Fibroblast of skin of left quadriceps (primary cell): Measurements from ENCODE around the gene PIK3R2.

ENCODE experiments used
- DNase-seq, 2 experiments: peaks; one replicate each; pipeline ENCODE4 v3.0.0-alpha.2; 2013; ENCODE audit warnings: low read depth in 2 of 2

The PIK3R2 gene

GRCh38 chr19:18173054-18173571 is 20.1 kb downstream of the PIK3R2 start:
- DNase-seq: no peak

DNA sequence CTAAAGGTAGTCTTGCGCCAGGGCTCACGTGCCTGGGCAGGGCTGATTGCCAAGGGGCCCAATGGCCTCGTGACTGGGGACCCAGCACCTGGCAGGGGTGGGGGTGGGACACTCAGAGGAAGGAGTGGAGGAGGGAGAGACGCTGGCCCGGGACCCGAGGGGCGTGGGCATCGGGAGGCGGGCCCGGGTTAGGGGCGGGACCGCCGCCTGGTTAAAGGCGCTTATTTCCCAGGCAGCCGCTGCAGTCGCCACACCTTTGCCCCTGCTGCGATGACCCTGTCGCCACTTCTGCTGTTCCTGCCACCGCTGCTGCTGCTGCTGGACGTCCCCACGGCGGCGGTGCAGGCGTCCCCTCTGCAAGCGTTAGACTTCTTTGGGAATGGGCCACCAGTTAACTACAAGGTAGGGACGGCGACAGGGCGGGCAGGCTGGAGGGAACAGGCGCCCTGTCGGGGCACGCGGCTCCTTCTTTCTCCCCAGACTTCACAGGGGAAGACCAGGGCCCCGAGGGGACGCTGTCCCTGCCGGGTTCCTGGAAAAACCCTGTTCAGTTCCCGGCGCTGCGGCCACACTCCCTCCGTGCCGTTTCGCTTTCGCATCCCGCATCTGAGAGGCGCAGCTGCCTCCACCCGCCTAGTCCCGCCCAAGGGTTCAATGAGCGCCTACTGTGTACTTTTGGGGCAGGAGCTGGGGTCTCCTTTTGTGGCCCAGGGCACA is 20.8 kb downstream of the PIK3R2 start, which contains the start of gene IFI30:
IFI30 (plus strand) TSS at position 242 of the 717 bp plus-strand sequence; CDS start at position 271, 29 bp downstream.
- no peak for DNase-seq

GRCh38 chr19:18174983-18175382 is 22.0 kb downstream of the PIK3R2 start:
- DNase-seq: no peak

GRCh38 chr19:18176367-18177310 is 23.7 kb downstream of the PIK3R2 start:
- DNase-seq: no peak

GRCh38 chr19:18179957-18180356 is 27.0 kb downstream of the PIK3R2 start:
- DNase-seq: no peak

- no peak for DNase-seq
Observed at GRCh38 chr19:18183529-18183928, 30.6 kb downstream of the PIK3R2 start.

GRCh38 chr19:18185538-18185937 is 32.6 kb downstream of the PIK3R2 start:
- DNase-seq: no peak

GRCh38 chr19:18190278-18190677 is 37.3 kb downstream of the PIK3R2 start:
- DNase-seq: no peak

- DNase-seq: no peak
Observed at GRCh38 chr19:18191640-18192062, 38.7 kb downstream of the PIK3R2 start.

DNA sequence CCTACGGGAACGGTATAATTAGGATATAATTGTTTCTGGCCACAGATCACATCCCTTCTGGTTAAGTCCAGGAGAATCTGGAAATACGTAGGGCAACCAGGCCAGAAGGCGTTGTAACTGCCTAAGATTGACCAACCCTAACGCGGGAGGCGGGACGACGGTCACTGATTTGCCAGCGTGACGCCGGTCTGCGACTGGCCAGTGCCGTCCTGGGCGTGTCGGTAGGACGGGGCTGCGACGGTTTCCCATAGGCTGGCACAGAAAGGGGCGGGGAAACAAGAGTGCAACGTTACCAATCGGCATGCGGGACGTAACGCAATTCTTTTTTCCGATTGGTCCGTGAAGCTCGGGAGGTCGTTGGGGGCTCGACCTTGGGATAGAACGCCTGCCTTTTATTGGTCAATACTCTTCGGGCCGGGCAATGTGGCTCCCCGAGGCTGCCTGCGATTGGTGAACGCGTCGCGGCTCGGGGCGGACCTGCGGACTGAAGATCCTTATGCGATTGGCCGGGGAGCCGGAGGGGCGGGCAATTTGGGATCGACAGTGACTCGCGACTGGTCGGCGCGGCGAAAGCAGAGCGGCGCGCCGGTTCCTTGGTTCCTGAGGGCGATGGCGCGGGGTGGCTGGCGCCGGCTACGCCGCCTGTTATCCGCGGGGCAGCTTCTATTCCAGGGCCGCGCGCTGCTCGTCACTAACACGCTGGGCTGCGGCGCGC is 39.9 kb downstream of the PIK3R2 start, which contains the start of gene MPV17L2:
MPV17L2 (plus strand) TSS at position 546 of the 715 bp plus-strand sequence; CDS start at position 610, 64 bp downstream.
- peak; percentile 100 for DNase-seq

GRCh38 chr19:18193388-18194180 is 40.6 kb downstream of the PIK3R2 start:
- no peak for DNase-seq

- no peak for DNase-seq
Observed at GRCh38 chr19:18194181-18194530, 41.2 kb downstream of the PIK3R2 start.

DNA sequence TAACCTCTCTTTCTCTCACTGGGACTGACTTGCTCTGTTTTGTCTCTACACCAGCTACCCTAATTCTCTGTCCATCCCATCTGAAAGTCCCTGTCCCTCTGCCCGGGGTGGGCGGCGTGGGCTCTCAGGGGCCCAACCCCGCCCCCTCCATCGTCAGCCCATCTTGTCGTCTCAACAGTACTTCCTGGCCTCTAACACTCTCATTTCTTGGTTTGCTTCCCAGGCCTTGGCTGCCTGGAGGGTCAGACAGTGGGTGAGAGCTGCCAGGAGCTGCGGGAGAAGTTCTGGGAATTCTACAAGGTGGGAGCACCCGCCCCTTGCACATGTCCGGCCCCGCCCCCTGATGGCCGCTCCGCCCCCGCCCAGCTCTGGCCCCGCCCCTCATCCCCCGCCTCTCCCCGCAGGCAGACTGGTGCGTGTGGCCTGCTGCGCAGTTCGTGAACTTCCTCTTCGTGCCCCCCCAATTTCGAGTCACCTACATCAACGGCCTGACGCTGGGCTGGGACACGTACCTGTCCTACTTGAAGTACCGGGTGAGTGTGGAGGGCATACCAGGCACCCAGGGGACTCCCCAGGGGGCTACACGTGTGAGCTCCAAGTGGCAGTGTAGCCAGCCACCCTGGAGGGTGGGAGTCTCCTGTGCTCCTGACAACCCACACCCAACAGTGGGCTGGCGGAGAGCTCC is 41.7 kb downstream of the PIK3R2 start:
- DNase-seq: no peak

DNA sequence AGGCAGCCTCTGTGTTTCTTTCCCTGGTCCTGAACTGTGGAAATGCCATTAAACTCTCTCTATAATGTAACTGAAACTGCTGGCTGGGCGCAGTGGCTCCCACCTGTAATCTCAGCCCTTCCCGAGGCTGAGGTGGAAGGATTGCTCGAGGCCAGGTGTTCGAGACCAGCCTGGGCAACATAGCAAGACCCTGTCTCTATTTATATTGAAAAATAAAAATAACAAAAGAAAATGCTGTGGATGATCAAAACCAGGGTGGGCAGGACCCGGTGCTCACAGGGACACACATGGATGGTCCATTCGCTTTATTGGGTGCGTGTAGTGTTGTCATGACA is 43.5 kb downstream of the PIK3R2 start:
- DNase-seq: no peak

DNA sequence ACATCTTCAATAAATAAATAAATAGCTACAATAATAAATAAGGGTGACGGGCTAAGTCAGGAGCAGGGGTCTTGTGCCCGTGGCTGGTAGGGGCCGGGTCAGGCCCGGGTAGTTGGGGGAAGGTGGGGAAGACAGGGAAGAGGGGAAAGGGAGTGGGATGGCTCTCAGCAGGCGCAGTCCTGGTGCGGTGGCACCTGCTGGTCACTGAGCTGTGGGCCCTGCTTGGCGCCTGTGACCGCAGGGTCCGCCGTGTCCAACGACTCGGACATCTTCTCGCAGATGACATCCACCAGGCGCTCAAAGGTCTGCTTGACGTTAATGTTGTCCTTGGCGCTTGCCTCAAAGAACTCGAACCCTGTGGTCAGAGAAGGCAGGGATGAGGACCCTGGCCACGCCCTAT is 44.3 kb downstream of the PIK3R2 start:
- DNase-seq: no peak

- DNase-seq: no peak
Observed at GRCh38 chr19:18197941-18198340, 45.0 kb downstream of the PIK3R2 start.

GRCh38 chr19:18198374-18198773 is 45.4 kb downstream of the PIK3R2 start:
- DNase-seq: no peak

DNA sequence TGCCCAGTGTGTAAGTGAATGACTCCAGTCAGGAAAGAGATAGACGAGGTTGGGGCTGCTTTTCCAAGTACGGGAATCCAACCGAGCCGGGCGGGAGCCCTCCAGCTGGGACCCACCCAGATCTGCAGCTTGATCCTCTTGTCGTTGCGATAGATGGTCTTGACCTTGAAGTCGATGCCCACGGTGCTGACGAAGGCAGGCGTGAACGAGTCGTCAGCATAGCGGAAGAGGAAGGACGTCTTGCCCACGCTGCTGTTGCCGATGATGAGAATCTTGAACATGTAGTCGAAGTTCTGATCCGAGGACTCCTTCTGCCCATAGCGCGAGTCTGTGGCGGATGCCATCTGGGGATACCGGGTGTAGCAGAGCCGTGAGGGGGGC is 49.4 kb downstream of the PIK3R2 start:
- no peak for DNase-seq

DNA sequence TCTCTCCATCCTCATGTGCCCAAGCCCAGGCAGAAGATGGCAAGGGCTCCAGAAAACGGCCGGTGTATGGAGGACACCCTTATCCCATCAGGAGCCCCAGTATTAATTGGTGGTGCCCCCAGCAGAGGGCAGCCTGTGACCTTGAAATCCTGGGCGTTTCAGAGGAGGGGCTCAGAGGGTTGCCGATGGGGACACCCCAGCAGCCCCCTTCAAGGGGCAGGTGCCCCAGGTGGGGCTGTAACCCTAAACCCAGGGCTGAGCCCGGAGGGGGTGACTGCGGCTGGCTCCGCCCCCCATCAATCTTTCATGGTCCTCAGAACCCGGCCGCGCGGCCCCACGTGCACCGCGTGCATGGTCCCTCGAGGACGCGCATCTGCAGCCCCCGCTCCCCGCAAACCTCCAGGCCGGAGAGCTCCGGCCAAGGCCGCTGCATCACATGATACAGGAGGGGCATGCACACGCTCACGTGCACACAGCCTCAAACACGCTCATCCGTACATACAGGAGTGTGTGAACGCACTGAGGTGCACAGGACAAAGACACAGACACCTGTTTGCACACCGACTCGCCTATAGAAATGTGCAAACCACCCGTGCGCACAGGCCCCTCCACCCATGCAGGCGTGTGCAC is 49.9 kb downstream of the PIK3R2 start:
- DNase-seq: no peak

DNA sequence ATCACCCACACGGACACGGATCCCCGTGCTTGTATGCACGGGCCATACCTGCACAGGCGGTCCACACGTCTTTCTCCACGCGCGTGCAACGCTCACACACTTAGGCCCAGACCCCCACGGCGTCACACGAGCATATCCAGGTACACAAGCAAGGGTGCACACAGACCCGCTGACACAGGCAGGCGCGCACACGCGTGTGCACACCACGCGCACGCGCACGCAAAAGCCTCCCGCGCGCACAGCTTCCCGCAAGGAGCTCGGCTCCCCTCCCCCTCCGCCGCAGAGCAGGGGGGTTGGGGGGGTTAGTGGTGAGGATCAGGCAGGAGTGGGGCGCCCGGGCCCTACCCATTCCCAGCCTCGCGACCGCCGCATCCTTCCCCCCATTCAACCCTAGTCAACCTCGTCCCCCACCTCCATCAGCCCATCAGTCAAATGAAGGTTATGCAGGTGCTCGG is 50.5 kb downstream of the PIK3R2 start:
- DNase-seq: no peak
